ENCODE results near the gene PRDM13. TPM values are rescaled to one million over a fixed set of nuclear protein-coding genes. Genes with fewer than 3 reads are reported as not detected.

PRDM13 gene
- total and polyA plus RNA-seq, 4 donors, result not detected

DNA sequence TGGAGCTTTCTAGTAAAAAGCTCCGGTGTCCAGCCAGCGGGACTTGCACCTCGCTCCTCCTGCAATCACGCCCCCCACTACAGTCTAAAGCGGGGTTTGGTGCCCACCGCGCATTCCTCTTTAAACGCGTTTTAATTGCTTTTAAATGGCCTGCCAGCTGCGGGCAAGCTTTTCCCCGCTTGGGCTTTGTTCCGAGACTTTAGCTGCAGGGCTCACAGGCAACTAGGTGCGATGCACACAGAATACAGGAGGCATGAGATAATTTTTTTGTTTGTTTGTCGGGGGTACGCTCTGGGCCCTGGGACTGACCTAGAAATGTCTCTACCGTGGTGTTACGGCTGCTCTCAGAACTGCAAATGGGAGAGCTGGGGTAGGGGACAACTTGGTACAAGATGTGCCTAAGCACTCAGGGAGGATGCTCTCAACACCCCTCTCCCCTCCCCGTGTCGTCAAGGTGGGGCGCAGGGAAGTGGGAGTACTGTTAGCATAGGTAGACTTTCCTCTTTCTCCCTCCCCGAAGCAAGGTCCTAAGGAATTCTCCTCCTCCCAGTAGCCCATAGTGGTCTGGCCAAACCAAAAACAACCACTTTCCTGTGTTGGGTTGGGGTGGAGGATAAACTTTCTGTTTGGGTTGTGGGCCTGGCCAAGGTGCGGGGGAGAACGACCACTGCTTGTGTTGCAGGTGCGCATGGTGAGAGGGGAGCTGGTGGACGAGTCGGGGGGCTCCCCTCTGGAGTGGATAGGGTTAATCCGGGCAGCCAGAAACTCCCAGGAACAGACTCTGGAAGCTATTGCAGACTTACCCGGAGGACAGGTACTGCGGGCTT, 1.6 kb downstream of the PRDM13 start:
- Histone ChIP-seq H3K9ac (ENCODE audit: low read depth in 1 of 2, low read length in 2 of 2) (no peak overlapping the region), H3K4me3 (ENCODE audit: low read depth in 1 of 3, low read length in 3 of 3) (no peak overlapping the region), H3K36me3 (ENCODE audit: control insufficient read depth in 4 of 4, insufficient read depth in 3 of 4, low read depth in 1 of 4, low read length in 3 of 4) (no peaks in the 10 kb centered on the region), H3K4me1 (ENCODE audit: control insufficient read depth in 4 of 4, insufficient read depth in 4 of 4, low read length in 3 of 4) (peaks cover 8 to 26% (median 16%) of the 10 kb centered on the region in 4 donors), H3K9me3 (ENCODE audit: control insufficient read depth in 4 of 4, low read length in 3 of 4) (no peaks in the 10 kb centered on the region), H3K27me3 (ENCODE audit: control insufficient read depth in 4 of 4, insufficient read depth in 4 of 4, low read length in 3 of 4) (peaks cover 20 to 50% (median 34%) of the 10 kb centered on the region in 4 donors), H3K27ac (ENCODE audit: low read depth in 1 of 2, low read length in 2 of 2) (no peak overlapping the region)
- DNase-seq (ENCODE audit: low spot score), result no peak
- 5% methylated on average over 29 of the region's 29 CpGs for WGBS
- TF ChIP-seq EGR1 (IDR thresholded peaks at IDR 0.05; ENCODE audit: low read depth in 2 of 2), result no peak
- no peak for TF ChIP-seq FOXA1 (IDR thresholded peaks at IDR 0.05)
- no peak for TF ChIP-seq RAD21 (IDR thresholded peaks at IDR 0.05)
- TF ChIP-seq NR2F2 (IDR thresholded peaks at IDR 0.05), result no peak
- TF ChIP-seq JUND (IDR thresholded peaks at IDR 0.05), result no peak
- TF ChIP-seq, protein P1, sequence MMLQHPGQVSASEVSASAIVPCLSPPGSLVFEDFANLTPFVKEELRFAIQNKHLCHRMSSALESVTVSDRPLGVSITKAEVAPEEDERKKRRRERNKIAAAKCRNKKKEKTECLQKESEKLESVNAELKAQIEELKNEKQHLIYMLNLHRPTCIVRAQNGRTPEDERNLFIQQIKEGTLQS (IDR thresholded peaks at IDR 0.05), result no peak
- no peak for TF ChIP-seq FOXA2 (IDR thresholded peaks at IDR 0.05)

DNA sequence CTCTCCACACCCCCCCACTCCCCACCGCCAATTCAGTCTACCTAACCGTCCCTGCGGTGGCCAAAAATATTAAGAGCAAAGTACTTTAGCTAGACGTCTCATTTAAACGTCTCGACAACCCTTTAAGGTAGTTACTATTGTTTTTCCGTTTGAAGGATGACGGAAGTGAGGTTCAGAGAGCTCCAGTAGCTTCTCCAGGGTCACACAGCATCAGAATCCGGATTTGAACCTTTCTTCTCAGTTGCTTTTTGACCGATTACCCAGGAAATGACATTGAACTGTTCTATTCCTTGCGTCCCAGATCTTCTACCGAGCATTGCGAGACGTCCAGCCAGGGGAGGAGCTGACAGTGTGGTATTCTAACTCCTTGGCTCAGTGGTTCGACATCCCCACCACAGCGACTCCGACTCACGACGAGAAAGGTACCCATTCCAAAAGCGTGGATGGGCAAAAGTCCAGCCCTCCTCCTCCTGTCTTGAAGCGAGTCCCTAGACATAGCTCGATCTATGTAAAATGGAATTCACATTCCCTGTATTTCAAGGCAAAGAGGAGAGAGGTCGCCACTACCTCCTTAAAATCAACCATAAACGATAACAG, 2.4 kb downstream of the PRDM13 start:
- peaks cover 20 to 48% (median 32%) of the 10 kb centered on the region in 4 donors for H3K27me3 ChIP-seq (ENCODE audit: control insufficient read depth in 4 of 4, insufficient read depth in 4 of 4, low read length in 3 of 4)
- no peak overlapping the region for H3K9ac ChIP-seq (ENCODE audit: low read depth in 1 of 2, low read length in 2 of 2)
- H3K9me3 ChIP-seq (ENCODE audit: control insufficient read depth in 4 of 4, low read length in 3 of 4), result no peaks in the 10 kb centered on the region
- TF ChIP-seq TAF1 (conservative IDR thresholded peaks at IDR 0.05) (no peak), FOXA1 (IDR thresholded peaks at IDR 0.05) (no peak), HNF4A (conservative IDR thresholded peaks at IDR 0.05) (no peak), GABPA (IDR thresholded peaks at IDR 0.05 in 1 of 2, conservative IDR thresholded peaks at IDR 0.05 in 1 of 2) (no peak), YY1 (IDR thresholded peaks at IDR 0.05) (no peak), JUND (IDR thresholded peaks at IDR 0.05) (no peak), SP1 (IDR thresholded peaks at IDR 0.05) (no peak), FOXA2 (IDR thresholded peaks at IDR 0.05) (no peak), HNF4G (IDR thresholded peaks at IDR 0.05) (no peak), EGR1 (IDR thresholded peaks at IDR 0.05; ENCODE audit: low read depth in 2 of 2) (no peak), NR2F2 (IDR thresholded peaks at IDR 0.05) (no peak), RAD21 (IDR thresholded peaks at IDR 0.05) (no peak), RXRA (IDR thresholded peaks at IDR 0.05) (no peak)
- TF ChIP-seq, protein P2, sequence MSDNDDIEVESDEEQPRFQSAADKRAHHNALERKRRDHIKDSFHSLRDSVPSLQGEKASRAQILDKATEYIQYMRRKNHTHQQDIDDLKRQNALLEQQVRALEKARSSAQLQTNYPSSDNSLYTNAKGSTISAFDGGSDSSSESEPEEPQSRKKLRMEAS (IDR thresholded peaks at IDR 0.05), result no peak
- TF ChIP-seq, protein P3, sequence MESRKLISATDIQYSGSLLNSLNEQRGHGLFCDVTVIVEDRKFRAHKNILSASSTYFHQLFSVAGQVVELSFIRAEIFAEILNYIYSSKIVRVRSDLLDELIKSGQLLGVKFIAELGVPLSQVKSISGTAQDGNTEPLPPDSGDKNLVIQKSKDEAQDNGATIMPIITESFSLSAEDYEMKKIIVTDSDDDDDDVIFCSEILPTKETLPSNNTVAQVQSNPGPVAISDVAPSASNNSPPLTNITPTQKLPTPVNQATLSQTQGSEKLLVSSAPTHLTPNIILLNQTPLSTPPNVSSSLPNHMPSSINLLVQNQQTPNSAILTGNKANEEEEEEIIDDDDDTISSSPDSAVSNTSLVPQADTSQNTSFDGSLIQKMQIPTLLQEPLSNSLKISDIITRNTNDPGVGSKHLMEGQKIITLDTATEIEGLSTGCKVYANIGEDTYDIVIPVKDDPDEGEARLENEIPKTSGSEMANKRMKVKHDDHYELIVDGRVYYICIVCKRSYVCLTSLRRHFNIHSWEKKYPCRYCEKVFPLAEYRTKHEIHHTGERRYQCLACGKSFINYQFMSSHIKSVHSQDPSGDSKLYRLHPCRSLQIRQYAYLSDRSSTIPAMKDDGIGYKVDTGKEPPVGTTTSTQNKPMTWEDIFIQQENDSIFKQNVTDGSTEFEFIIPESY (IDR thresholded peaks at IDR 0.05), result no peak
- TF ChIP-seq, protein P4, sequence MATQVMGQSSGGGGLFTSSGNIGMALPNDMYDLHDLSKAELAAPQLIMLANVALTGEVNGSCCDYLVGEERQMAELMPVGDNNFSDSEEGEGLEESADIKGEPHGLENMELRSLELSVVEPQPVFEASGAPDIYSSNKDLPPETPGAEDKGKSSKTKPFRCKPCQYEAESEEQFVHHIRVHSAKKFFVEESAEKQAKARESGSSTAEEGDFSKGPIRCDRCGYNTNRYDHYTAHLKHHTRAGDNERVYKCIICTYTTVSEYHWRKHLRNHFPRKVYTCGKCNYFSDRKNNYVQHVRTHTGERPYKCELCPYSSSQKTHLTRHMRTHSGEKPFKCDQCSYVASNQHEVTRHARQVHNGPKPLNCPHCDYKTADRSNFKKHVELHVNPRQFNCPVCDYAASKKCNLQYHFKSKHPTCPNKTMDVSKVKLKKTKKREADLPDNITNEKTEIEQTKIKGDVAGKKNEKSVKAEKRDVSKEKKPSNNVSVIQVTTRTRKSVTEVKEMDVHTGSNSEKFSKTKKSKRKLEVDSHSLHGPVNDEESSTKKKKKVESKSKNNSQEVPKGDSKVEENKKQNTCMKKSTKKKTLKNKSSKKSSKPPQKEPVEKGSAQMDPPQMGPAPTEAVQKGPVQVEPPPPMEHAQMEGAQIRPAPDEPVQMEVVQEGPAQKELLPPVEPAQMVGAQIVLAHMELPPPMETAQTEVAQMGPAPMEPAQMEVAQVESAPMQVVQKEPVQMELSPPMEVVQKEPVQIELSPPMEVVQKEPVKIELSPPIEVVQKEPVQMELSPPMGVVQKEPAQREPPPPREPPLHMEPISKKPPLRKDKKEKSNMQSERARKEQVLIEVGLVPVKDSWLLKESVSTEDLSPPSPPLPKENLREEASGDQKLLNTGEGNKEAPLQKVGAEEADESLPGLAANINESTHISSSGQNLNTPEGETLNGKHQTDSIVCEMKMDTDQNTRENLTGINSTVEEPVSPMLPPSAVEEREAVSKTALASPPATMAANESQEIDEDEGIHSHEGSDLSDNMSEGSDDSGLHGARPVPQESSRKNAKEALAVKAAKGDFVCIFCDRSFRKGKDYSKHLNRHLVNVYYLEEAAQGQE (IDR thresholded peaks at IDR 0.05), result no peak
- TF ChIP-seq, protein P5, sequence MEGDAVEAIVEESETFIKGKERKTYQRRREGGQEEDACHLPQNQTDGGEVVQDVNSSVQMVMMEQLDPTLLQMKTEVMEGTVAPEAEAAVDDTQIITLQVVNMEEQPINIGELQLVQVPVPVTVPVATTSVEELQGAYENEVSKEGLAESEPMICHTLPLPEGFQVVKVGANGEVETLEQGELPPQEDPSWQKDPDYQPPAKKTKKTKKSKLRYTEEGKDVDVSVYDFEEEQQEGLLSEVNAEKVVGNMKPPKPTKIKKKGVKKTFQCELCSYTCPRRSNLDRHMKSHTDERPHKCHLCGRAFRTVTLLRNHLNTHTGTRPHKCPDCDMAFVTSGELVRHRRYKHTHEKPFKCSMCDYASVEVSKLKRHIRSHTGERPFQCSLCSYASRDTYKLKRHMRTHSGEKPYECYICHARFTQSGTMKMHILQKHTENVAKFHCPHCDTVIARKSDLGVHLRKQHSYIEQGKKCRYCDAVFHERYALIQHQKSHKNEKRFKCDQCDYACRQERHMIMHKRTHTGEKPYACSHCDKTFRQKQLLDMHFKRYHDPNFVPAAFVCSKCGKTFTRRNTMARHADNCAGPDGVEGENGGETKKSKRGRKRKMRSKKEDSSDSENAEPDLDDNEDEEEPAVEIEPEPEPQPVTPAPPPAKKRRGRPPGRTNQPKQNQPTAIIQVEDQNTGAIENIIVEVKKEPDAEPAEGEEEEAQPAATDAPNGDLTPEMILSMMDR (IDR thresholded peaks at IDR 0.05; ENCODE audit: low read depth, low read length, missing input control), result no peak
- TF ChIP-seq, protein P1 (IDR thresholded peaks at IDR 0.05), result no peak
- WGBS, result 10% methylated on average over 24 of the region's 24 CpGs
- H3K27ac ChIP-seq (ENCODE audit: low read depth in 1 of 2, low read length in 2 of 2), result no peak overlapping the region
- no peak for DNase-seq (ENCODE audit: low spot score)
- no peak overlapping the region for H3K4me3 ChIP-seq (ENCODE audit: low read depth in 1 of 3, low read length in 3 of 3)
- H3K4me1 ChIP-seq (ENCODE audit: control insufficient read depth in 4 of 4, insufficient read depth in 4 of 4, low read length in 3 of 4), result peaks cover 9 to 25% (median 14%) of the 10 kb centered on the region in 4 donors
- H3K36me3 ChIP-seq (ENCODE audit: control insufficient read depth in 4 of 4, insufficient read depth in 3 of 4, low read depth in 1 of 4, low read length in 3 of 4), result no peaks in the 10 kb centered on the region

Measured in liver (tissue), 9 donors.